ENCODE measurements around the gene MYT1.

Gene MYT1

DNA sequence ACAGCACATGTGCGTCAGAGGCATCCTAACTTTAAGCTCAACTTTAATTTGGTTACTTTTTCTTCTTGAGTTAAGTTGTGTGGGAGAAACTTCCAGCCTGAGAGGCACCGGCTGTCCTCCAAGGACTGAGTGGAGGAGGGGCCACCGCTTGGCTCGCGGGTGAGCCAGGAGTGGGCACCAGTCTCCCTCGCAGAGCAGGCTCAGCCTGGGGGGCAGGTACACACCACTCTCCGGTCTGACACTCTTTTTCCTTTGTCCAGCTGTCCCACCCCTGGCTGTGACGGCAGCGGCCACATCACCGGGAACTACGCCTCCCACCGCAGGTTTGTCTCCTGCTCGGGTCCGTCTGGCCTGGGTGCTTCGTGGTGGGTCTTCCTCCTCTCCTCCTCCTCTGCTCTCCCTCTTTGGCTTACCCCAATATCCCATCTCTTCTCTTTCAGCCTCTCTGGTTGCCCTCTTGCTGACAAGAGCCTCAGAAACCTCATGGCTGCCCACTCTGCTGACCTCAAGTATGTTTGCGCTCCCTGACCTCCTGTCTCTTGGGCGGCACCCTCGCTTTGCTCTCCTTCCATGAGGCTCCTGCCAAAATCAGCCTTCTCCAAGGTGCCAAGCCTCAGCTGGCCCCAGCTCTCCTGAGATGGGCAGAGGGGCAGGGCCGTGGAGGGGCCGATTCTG is 58.7 kb downstream of the MYT1 start:
- Histone ChIP-seq H3K9me2 (replicated peaks; ENCODE audit: insufficient read depth, low read length) (no peaks in the 10 kb centered on the region), H3K27ac (ENCODE audit: low read length) (no peak overlapping the region), H3K36me3 (replicated peaks; ENCODE audit: insufficient read depth, low read length) (no peaks in the 10 kb centered on the region), H2AFZ (ENCODE audit: low read length) (no peak overlapping the region), H3K4me2 (ENCODE audit: low read depth, low read length) (no peak overlapping the region), H3K4me1 (ENCODE audit: low read length) (peaks cover 7% of the 10 kb centered on the region; the same call in 1 of the 2 replicates), H4K20me1 (ENCODE audit: insufficient read depth, low read length) (no peaks in the 10 kb centered on the region), H3K27me3 (replicated peaks; ENCODE audit: insufficient read depth, low read length) (peaks cover 100% of the 10 kb centered on the region), H3K9me3 (replicated peaks; ENCODE audit: insufficient read depth, low read length) (no peaks in the 10 kb centered on the region), H3K9ac (ENCODE audit: low read length) (no peak overlapping the region), H3K79me2 (ENCODE audit: low read length) (no peaks in the 10 kb centered on the region), H3K4me3 (ENCODE audit: low read length) (no peak overlapping the region), H3F3A (ENCODE audit: insufficient read depth, low read length) (no peaks in the 10 kb centered on the region)
- no peak for TF ChIP-seq EZH2phosphoT487 (IDR thresholded peaks at IDR 0.05; ENCODE audit: low read length)
- TF ChIP-seq EZH2 (optimal IDR thresholded peaks at IDR 0.05; ENCODE audit: low read depth, low read length), result no peak
- TF ChIP-seq, protein P1, sequence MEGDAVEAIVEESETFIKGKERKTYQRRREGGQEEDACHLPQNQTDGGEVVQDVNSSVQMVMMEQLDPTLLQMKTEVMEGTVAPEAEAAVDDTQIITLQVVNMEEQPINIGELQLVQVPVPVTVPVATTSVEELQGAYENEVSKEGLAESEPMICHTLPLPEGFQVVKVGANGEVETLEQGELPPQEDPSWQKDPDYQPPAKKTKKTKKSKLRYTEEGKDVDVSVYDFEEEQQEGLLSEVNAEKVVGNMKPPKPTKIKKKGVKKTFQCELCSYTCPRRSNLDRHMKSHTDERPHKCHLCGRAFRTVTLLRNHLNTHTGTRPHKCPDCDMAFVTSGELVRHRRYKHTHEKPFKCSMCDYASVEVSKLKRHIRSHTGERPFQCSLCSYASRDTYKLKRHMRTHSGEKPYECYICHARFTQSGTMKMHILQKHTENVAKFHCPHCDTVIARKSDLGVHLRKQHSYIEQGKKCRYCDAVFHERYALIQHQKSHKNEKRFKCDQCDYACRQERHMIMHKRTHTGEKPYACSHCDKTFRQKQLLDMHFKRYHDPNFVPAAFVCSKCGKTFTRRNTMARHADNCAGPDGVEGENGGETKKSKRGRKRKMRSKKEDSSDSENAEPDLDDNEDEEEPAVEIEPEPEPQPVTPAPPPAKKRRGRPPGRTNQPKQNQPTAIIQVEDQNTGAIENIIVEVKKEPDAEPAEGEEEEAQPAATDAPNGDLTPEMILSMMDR (IDR thresholded peaks at IDR 0.05; ENCODE audit: low read length), result no peak
- DNase-seq, result no peak

DNA sequence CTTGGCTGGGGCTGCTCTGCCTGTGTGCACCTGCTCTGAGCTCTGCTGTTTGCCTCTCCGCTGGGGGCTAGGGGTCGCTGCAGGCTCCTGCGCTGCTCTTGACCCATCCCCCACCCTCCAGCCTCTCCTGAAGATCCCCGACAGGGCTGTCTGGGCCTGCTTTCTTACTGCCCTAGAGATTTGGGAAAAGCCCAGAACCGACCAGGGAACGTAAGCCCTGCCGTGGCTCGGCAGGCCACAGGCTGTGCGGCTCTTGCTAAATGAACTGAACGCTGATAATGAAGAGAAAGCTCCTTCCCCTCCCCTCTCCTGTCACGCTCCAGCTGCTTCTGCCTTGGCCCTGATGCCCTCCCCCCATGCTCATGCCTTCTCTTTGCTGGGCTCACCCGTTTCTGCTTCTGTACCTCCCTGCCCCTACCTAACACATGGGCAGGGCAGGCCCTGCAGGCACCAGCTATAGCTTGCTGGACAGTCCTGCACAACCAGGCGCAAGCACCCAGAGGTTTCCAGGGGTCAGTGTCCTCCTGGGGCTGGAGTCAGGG is 59.3 kb downstream of the MYT1 start:
- TF ChIP-seq EZH2phosphoT487 (IDR thresholded peaks at IDR 0.05; ENCODE audit: low read length), result no peak
- TF ChIP-seq EZH2 (optimal IDR thresholded peaks at IDR 0.05; ENCODE audit: low read depth, low read length), result no peak
- TF ChIP-seq, protein P1 (IDR thresholded peaks at IDR 0.05; ENCODE audit: low read length), result no peak
- Histone ChIP-seq H3K9me2 (replicated peaks; ENCODE audit: insufficient read depth, low read length) (no peaks in the 10 kb centered on the region), H3K4me3 (ENCODE audit: low read length) (no peak overlapping the region), H3K4me1 (ENCODE audit: low read length) (peaks cover 7% of the 10 kb centered on the region; the same call in 1 of the 2 replicates), H4K20me1 (ENCODE audit: insufficient read depth, low read length) (no peaks in the 10 kb centered on the region), H3F3A (ENCODE audit: insufficient read depth, low read length) (no peaks in the 10 kb centered on the region), H3K4me2 (ENCODE audit: low read depth, low read length) (no peak overlapping the region), H2AFZ (ENCODE audit: low read length) (no peak overlapping the region), H3K27ac (ENCODE audit: low read length) (no peak overlapping the region), H3K36me3 (replicated peaks; ENCODE audit: insufficient read depth, low read length) (no peaks in the 10 kb centered on the region), H3K27me3 (replicated peaks; ENCODE audit: insufficient read depth, low read length) (peaks cover 100% of the 10 kb centered on the region), H3K79me2 (ENCODE audit: low read length) (no peaks in the 10 kb centered on the region), H3K9me3 (replicated peaks; ENCODE audit: insufficient read depth, low read length) (no peaks in the 10 kb centered on the region), H3K9ac (ENCODE audit: low read length) (no peak overlapping the region)
- no peak for DNase-seq

DNA sequence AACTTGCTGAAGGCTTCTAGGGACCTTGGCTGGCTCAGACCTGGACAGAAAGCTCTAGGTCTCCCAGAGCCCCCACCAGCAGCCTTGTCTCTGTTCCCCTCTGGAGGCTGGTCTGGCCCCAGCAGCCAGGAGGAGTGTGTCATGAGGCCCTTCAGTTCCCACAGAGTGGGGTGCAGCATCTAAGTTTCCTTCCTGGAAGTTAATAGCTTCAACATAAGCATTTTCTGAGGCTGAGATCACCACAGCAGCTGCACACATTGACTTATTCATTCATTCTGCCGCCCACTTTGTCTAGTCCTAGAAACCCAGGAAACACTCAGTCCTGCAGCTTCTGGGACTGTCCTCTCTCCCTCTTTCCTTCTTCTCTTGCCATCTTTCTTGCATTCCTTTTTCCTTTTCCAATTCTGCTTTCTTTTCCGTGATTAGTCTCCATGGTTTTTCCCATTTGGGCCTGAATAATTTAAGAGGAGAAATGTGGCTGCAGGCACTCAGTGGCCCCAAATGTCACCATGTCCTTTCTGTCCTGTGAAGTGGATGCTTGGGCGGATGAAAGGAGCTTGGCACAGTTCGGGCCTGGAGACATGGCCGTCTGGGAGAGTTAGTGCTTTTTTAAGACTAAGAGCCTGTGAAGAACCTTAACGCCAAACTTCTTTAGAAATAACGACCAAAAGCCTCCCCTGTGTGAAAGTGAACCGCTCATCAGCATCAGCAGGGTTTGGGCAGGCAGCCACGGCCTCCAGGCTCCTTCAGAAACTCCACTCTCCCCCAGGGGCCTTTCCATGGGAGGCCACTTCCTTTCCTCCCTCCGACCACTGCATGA is 60.3 kb downstream of the MYT1 start:
- Histone ChIP-seq H3K27ac (ENCODE audit: low read length) (no peak overlapping the region), H3K4me2 (ENCODE audit: low read depth, low read length) (no peak overlapping the region), H3K9me3 (replicated peaks; ENCODE audit: insufficient read depth, low read length) (no peaks in the 10 kb centered on the region), H3F3A (ENCODE audit: insufficient read depth, low read length) (no peaks in the 10 kb centered on the region), H3K4me3 (ENCODE audit: low read length) (no peak overlapping the region), H2AFZ (ENCODE audit: low read length) (no peak overlapping the region), H3K9ac (ENCODE audit: low read length) (no peak overlapping the region), H3K79me2 (ENCODE audit: low read length) (no peaks in the 10 kb centered on the region), H3K36me3 (replicated peaks; ENCODE audit: insufficient read depth, low read length) (no peaks in the 10 kb centered on the region), H3K9me2 (replicated peaks; ENCODE audit: insufficient read depth, low read length) (no peaks in the 10 kb centered on the region), H3K4me1 (ENCODE audit: low read length) (peaks cover 7% of the 10 kb centered on the region; the same call in 1 of the 2 replicates), H4K20me1 (ENCODE audit: insufficient read depth, low read length) (no peaks in the 10 kb centered on the region), H3K27me3 (replicated peaks; ENCODE audit: insufficient read depth, low read length) (peaks cover 100% of the 10 kb centered on the region)
- TF ChIP-seq EZH2 (optimal IDR thresholded peaks at IDR 0.05; ENCODE audit: low read depth, low read length) (no peak), EZH2phosphoT487 (IDR thresholded peaks at IDR 0.05; ENCODE audit: low read length) (no peak)
- TF ChIP-seq, protein P1 (IDR thresholded peaks at IDR 0.05; ENCODE audit: low read length), result no peak
- no peak for DNase-seq
